ENCODE data around the gene EPN1.

The EPN1 gene

DNA sequence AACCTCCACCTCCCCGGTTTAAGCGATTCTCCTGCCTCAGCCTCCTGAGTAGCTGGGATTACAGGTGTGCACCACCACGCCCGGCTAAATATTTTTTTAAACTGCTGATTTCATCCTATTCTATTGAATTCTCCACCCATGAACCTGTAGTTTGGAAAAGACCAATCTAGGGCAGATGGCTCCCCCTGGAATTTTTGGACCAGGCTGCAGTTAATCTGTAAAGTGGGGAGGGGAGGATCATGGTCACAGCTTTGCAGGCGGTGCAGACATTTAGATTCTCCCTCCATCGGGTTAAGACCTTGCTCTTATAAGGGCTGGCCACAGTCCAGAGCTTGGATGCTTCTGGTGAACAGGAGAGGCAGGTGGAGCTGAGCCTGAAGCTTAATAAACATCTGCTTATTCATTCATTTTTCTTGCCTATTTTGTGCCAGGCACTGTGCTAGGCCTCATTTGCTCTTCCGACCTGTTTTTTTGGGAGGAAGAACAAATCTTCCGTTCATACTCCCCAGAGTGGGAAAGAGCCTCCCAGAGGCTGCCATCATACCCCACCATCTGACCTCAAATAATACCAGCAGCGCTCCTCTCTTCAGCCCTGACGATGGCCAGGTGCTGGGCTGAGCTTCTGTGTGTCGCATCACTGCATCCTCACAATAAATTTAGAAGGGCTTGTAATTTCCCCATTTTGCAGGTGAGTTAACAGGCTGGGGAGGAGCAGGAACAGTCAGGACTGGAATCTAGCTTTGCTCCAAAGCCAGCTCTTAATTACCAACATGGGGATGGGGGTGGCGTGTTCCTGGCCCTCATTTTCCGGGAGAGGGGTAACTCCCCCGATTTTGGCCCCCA is 27.9 kb upstream of the EPN1 start:
- DNase-seq, result peak in 1 of 2 experiments; percentile 47

DNA sequence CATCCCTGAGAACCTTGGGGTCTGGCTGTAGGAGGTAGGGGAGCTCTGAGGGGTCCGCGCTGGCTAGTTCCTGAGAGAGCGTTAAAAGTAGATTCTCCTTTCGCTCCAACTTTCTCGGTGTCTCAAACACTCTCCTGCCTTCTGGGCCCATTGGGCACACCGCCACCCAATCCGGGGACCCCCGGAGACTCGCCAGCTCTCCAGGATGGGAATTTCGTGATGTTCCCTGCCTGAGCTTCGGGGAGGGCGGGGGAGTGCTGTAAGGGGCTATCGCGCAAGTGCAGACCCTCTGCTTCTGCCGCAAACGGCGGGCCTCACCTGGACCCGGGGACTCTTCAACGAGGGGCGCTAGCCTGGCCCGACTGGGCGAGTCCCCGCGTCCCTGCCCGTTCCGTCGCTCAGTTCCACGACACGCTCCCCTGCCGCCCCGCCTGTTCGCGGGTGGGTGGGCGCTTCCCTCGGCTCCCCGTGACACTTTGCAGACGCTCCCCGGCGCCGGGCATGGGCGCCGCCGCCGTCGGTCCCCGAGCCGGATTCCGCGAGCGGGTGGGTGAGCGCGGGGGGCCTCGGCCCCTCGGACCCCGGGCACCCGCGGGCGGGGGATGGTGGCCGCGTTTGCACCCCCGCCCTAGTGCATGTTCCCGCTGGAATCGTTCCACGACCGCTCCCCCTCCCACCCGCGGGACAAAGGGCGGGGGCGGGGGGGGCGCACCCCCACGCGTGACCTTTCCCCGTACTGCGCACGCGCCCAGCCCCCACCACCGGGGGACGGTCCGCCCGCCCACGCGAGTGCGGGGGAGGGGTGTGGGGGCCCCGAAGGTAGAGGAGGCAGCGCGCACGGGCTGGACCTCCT is 27.1 kb upstream of the EPN1 start, which contains the start of gene CCDC106:
Gene CCDC106, plus strand, starts transcription at position 481 of the 853 bp plus-strand sequence. CDS start 835 bp downstream, outside the sequence.
- DNase-seq, result peak; percentile 57 to 81

DNA sequence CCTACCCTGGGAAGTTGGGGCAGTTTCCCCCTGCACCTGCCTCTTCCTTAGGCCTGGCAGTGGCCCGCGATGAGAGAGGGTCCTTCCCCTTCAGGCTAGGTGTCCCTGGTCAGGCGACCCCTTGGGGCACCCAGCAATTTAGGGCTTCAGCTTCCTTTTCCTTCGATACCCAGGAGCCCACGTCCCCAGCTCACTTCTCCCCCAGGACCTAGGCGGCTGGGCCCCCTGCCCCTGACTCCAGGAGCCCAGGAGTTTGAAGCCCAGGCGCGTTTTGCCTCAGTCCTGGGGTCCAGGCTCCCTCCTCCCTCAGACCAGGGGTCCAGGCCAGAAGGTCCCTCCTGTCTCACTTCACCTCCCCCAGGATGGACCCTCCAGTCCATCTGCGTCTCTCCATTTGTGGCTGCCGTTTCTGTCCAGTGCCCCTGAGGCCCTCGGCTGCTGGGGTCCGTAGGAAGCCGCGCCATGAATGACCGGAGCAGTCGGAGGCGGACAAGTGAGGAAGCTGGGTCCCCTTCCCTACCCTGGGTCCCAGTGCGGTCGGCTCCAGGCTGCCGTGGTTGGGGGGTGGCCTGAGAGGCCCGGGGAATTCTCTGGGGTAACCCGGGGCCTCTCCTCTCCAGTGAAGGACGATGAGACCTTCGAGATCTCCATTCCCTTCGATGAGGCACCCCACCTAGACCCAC is 26.3 kb upstream of the EPN1 start:
- DNase-seq, result peak in 1 of 2 experiments; percentile 17

DNA sequence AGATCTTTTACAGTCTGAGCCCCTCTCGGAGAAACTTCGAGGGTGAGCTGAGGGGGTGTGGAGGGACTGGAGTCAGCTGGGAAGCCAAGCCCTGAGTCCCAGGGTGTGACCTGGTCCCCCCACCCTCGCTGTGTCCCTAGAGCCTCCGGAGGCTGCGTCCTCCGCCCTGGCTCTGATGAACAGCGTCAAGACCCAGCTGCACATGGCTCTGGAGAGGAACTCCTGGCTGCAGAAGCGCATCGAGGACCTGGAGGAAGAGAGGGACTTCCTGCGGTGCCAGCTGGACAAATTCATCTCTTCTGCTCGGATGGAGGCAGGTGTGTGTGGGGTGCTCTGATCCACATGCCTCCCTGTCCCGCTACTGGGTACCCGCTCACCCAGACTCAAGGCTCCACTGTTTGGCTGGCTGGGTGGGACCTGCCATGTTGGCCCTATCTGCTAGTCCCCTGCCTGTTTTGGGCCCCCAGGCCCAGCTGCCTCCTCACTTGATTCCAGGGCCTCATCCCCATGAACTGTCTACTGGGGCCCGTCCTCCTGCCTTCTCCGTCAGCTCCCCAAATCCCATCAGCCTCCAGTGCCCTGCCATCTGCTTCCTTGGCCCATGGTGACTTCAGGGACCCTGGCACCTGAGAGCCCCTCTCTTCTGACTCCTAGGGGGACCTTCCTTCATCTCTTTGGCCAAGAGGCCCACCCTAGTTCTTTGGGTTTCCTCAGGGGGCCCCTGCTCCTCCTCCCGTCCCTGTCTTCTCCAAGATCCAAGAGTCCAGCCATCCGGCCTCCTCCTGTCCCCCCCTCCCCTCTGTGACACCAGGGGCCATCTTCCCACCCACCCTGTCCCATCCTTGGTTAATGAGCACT is 25.5 kb upstream of the EPN1 start:
- no peak for DNase-seq

DNA sequence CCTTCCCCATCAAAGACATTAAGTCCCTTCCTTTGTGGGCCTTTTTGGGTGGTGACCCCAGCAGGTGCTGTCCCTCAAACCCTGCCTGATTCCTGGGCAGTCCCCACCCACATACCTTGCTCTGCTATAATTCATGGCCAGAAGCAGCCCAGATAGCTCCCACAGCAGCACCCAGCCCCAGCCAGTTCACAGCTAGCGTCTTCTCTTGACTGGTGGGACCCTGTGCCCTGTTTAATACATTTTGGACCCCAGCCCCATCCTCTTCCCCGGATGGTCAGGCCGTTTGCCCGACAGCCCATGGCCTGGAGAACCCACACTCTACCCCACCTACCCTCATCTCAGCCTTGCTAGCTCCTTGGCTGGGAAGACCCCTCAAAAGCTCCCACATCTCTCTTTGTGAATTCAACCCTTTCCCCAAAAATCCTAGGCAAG is 24.9 kb upstream of the EPN1 start:
- no peak for DNase-seq

DNA sequence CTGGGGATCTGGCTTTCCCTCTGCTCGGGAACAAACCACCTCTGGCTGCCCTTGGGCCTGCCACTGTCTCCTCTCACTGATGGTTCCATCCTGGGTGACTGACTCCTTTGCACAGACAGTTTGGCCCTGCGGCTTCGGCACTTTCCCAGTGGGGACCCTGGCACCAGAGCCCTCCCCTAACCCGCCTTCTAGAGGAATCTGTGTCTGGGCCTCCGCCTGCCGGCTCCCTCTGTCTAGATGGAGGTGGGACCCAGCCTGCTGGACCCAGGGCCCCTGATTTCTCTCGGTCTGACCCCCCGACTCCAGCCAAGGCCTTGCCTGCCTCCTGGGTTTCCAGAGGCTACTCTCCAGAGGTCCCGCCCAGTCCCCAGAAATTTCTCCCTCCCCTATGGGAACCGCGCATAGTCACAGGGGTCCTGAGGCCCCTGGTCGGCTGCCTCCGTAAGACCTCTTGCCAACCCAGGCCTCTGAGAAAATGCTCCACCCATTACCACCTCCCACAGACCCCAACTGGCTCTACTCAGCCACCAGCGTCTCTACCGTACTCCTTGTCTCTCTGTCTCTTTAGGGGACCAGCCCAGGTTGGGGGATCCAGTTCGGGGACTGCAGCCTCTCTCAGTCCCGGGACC is 24.3 kb upstream of the EPN1 start:
- no peak for DNase-seq

DNA sequence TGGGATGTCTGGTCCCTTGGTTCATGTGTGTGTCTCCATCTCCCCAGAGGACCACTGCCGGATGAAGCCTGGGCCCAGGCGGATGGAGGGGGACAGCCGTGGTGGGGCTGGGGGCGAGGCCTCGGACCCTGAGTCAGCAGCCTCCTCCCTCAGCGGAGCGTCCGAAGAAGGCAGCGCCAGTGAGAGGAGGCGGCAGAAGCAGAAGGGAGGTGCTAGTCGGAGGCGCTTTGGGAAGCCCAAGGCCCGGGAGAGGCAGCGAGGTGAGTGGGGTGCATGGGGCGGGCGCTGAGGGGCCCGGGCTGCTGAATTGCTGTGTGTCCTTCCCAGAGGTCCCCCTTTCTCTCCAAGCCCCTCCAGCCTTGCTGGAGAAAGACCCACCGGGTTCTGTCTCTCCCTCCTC is 23.8 kb upstream of the EPN1 start:
- DNase-seq, result no peak

- no peak for DNase-seq
Observed at GRCh38 chr19:55652311-55653128, 22.5 kb upstream of the EPN1 start.

DNA sequence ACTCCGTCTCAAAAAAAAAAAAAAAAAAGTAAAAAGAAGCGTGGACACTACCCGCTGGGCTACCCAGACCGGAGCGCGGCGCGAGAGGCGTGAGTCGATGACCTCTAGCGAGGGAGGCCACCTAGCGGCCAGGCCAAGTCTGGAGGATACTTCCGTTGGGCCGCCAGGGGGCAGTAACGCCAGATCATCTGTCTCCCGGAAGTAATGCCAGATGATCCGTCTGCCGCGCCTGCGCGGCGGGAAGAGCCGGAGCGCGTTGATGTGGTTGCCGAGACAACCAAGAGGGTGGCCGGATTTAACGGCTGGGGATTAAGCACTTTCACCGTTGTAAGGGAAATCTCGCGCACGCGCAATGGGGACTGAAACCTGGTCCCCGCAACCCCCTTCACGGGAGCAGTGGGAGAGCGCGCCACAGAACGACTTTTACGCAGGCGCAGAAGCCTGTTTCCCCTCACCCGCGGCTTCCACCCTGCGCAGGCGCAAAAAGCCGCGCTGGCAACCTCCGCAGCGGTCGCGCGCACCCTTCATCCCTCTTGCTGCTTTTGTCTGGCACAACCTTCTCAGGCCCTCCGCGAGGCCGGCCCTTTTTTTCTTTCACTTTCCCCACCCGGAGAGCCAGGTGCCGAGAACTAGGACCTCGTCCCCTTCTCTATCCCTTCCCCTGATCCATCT is 21.2 kb upstream of the EPN1 start:
- peak; percentile 100 for DNase-seq

DNA sequence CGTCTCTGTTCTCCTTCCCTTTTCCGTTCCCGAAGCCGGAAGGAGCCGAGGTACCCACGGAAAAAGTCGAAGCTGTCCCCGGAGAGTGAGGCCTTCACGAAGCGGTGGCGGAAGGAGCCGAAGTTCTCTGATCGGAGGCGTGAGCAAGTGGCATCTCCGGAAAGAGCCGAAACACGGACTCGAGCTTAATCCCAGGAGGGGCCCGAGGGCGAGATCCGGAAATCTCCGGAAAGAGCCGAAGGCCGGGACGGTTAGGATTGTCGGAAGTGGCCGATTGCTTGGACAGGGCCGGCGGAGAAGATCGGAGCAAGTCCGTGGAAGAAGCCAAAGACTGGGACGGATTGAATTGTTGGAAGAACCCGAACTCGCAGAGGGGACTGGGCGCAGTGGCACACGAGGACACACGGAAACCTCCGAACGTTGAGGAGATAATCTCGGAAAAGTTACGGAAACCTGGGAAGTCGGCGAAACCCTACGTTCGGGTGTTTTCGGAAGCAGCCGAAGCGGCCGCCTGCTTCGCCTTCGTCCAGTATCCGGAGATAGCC is 20.6 kb upstream of the EPN1 start:
- peak; percentile 99 to 100 for DNase-seq

DNA sequence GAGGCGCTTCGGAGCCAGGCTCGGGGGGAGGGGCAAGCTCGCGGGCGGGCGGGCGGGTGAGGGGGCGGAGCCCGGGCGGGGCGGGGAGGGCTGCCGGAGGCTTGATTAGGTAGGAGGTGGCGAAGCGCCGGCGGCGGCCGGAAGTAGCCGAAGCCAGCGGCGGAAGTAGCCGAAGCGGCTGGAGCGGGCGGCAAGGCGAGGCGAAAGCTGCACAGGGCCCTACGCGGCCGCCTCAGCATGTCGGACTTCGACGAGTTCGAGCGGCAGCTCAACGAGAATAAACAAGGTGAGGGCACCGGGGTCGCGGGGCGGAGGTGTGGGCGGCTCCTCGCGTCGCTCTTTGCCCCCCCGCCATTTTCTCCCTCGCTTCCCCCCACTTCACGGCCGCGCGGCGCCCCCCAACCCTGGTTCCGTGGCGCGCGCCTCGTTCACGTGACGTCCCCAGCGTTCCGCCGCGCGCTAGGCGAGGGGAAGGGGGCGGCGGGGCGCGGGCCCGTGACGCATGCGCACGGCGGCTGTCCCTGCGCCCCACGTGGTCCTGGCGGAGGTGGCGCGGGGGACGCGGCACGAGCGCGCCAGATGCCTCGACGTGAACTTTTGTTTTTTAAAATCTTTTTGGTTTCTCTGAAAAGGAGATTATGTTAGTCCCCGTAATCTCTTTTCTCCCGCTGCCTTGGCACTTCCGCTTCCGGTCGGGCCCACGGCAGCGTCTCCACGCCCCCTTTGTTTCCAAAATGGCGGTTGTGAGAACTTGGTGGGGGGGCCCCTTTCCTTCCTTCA is 20.0 kb upstream of the EPN1 start, which contains the start of gene U2AF2:
Gene U2AF2, plus strand, starts transcription at position 168 of the 780 bp plus-strand sequence. Its CDS starts 70 bp downstream, at position 238.
- DNase-seq, result peak; percentile 85 to 96

- no peak for DNase-seq
Observed at GRCh38 chr19:55655648-55656040, 19.4 kb upstream of the EPN1 start.

DNA sequence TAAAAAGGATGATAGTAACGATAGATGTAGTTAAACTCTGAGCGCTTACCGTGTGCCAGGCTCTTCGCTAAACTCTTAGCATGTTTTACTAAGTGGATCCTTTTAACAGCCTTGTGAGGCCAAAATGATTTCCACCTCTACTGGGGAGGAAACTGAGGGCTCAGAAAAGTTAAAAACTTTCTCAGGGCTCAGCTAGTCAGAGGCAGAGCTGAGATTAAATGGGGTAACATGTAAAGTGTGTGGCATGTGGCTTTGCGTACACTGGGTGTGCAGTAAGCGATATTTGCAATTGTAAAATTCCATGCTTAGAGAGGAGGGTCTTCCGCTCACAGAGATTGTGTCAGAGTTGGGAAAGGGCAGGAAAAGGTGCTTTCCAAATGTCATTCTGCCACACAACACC is 18.5 kb upstream of the EPN1 start:
- DNase-seq, result no peak

GRCh38 chr19:55656988-55657747 is 17.9 kb upstream of the EPN1 start:
- no peak for DNase-seq

DNA sequence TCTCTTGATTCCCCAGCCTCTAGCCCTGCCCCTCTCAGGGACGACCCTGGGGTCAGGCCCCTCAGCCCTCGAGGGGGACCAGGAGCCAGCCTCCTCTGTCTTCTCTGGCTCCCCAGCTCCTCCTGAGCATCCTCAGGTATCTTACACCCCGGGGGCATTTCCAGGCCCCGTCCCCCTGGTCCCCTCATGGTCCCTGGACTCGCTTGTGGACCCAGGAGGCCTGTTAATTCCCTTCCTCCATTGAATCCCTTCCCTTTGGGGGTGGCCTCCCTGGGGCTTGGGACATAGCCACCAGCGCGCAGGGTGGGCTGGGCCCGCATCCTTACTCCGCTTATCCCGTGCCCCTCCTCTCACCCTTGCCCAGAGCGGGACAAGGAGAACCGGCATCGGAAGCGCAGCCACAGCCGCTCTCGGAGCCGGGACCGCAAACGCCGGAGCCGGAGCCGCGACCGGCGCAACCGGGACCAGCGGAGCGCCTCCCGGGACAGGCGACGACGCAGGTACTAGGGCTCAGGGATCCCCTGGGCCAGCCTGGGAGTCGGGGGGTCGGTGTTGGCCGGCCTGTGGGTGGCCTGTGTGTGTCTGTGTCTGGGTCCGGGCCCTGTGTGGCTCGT is 16.1 kb upstream of the EPN1 start:
- DNase-seq, result no peak

DNA sequence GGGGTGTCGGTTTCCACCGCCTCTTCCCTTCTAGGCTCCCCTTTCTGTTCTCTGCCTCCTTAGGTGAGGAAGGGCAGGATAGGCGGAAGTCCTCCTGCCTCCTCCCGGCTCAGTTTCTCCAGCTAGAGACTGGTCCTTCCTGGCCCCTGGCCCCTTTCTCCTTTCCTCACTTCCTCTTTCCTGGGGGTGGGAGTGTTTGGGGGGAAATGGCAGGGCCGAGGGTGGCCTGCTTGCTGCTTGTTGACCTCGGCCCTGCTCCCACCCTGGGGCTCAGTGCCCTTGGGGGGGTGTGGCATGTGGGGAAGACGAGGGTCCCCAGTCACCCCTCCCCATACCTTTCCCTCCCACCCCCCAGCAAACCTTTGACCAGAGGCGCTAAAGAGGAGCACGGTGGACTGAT is 15.2 kb upstream of the EPN1 start:
- DNase-seq, result no peak

DNA sequence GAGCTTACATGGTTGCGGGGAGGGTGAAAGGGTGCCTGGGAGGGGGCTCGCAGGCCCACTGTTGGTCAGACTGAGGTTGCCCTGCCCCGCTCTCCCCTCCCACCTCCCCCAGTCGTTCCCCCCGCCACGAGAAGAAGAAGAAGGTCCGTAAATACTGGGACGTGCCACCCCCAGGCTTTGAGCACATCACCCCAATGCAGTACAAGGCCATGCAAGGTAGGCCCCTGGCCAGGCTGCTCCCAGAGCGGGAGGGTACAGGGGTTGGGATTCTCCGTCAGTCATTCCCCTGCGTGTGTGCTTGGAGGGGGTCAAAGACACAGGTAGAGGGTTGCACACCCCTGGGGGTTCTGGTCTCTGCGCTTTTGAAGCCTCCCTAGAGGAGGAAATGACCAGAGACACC is 14.6 kb upstream of the EPN1 start:
- no peak for DNase-seq

GRCh38 chr19:55660991-55661390 is 14.0 kb upstream of the EPN1 start:
- no peak for DNase-seq
